K562 (cell line): ENCODE measurements around the gene TRIM65.

Experiments
- SIRT6 ChIP-seq: IDR thresholded peaks from one replicate; pipeline ENCODE4 v1.6.1; 2012; ENCODE audit warnings: low read depth, mild to moderate bottlenecking, control low read depth, inconsistent platforms, low read length, moderate library complexity
- ZNF274 ChIP-seq: IDR thresholded peaks from 2 replicates; pipeline ENCODE4 v1.6.1; 2011; ENCODE audit warnings: low read depth, mild to moderate bottlenecking, low read length, moderate library complexity, borderline replicate concordance
- TF ChIP-seq, protein P1 (sequence below): sonication (generic); formaldehyde crosslinking; IDR thresholded peaks from 2 replicates; pipeline ENCODE4 v1.8.1; 2023; ENCODE audit warnings: mild to moderate bottlenecking, missing genetic modification reagents, moderate library complexity
- TF ChIP-seq, protein P2 (sequence below), 3 experiments: IDR thresholded peaks in 2 of 3; conservative IDR thresholded peaks in 1 of 3; 2 replicates each; pipeline ENCODE4 v1.5.1; 2011 to 2012; ENCODE audit warnings: low read length in 3 of 3, mild to moderate bottlenecking in 3 of 3, control low read depth in 2 of 3, improper control_type of control experiment in 1 of 3, inconsistent platforms in 1 of 3, low read depth in 1 of 3, mixed read lengths in 1 of 3, moderate library complexity in 1 of 3; ENCODE audit not compliant: insufficient read depth in 2 of 3
- TF ChIP-seq, protein P3 (sequence below), 2 experiments: fragments of 450-650 bp; formaldehyde crosslinking in 1 of 2; IDR thresholded peaks; 2 replicates each; pipeline versions ENCODE4 v1.4.0 to v1.6.1; 2014 to 2020; ENCODE audit warnings: mild to moderate bottlenecking in 2 of 2, borderline replicate concordance in 1 of 2, low read depth in 1 of 2

DNA sequence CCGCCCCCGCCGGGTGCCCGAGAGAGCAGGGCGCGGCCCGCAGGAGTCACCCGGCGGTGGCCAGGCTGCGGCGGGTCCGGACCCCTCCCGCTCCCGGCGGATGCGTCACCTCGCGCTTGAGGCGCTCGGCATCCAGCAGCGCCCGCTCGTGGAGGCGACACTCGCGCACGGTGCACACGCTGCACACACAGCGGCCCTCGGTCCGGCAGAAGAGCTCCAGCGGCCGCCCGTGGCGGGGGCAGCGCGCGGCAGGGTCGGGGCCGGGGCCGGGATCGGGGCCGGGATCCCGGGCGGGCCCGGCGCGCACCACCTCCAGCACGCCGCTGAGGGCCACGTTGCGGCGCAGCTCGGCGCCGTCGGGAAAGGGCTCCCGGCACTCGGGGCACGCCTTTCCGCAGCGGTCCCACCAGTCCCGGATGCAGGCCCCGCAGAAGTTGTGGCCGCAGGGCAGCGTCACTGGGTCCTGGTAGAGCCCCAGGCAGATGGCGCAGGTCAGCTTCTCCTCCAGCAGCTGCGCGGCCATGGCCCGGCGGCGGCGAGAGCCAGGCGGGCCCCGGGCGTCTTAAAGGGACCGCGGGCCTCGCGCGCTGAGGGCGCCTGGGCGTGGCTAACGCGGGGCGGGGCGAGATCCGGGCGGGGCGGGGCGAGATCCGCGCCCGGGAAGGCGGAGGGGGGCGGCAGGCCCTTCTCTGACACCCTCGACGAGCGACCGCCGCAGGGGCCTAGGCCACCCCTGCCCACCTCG, at the start of gene TRIM65:
- TF ChIP-seq, protein P1, sequence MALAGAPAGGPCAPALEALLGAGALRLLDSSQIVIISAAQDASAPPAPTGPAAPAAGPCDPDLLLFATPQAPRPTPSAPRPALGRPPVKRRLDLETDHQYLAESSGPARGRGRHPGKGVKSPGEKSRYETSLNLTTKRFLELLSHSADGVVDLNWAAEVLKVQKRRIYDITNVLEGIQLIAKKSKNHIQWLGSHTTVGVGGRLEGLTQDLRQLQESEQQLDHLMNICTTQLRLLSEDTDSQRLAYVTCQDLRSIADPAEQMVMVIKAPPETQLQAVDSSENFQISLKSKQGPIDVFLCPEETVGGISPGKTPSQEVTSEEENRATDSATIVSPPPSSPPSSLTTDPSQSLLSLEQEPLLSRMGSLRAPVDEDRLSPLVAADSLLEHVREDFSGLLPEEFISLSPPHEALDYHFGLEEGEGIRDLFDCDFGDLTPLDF (CRISPR knock-in tag): peak; percentile 28; the same call in 1 of the 2 replicates
- TF ChIP-seq, protein P2, sequence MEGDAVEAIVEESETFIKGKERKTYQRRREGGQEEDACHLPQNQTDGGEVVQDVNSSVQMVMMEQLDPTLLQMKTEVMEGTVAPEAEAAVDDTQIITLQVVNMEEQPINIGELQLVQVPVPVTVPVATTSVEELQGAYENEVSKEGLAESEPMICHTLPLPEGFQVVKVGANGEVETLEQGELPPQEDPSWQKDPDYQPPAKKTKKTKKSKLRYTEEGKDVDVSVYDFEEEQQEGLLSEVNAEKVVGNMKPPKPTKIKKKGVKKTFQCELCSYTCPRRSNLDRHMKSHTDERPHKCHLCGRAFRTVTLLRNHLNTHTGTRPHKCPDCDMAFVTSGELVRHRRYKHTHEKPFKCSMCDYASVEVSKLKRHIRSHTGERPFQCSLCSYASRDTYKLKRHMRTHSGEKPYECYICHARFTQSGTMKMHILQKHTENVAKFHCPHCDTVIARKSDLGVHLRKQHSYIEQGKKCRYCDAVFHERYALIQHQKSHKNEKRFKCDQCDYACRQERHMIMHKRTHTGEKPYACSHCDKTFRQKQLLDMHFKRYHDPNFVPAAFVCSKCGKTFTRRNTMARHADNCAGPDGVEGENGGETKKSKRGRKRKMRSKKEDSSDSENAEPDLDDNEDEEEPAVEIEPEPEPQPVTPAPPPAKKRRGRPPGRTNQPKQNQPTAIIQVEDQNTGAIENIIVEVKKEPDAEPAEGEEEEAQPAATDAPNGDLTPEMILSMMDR (IDR thresholded peaks at IDR 0.05 in 2 of 3, conservative IDR thresholded peaks at IDR 0.05 in 1 of 3; ENCODE audit: insufficient read depth in 2 of 3, low read depth in 1 of 3, low read length in 3 of 3): peak; percentile 41 to 88 (median 69); a peak in 5 of 6 replicates
- TF ChIP-seq, protein P3, sequence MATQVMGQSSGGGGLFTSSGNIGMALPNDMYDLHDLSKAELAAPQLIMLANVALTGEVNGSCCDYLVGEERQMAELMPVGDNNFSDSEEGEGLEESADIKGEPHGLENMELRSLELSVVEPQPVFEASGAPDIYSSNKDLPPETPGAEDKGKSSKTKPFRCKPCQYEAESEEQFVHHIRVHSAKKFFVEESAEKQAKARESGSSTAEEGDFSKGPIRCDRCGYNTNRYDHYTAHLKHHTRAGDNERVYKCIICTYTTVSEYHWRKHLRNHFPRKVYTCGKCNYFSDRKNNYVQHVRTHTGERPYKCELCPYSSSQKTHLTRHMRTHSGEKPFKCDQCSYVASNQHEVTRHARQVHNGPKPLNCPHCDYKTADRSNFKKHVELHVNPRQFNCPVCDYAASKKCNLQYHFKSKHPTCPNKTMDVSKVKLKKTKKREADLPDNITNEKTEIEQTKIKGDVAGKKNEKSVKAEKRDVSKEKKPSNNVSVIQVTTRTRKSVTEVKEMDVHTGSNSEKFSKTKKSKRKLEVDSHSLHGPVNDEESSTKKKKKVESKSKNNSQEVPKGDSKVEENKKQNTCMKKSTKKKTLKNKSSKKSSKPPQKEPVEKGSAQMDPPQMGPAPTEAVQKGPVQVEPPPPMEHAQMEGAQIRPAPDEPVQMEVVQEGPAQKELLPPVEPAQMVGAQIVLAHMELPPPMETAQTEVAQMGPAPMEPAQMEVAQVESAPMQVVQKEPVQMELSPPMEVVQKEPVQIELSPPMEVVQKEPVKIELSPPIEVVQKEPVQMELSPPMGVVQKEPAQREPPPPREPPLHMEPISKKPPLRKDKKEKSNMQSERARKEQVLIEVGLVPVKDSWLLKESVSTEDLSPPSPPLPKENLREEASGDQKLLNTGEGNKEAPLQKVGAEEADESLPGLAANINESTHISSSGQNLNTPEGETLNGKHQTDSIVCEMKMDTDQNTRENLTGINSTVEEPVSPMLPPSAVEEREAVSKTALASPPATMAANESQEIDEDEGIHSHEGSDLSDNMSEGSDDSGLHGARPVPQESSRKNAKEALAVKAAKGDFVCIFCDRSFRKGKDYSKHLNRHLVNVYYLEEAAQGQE (IDR thresholded peaks at IDR 0.05; ENCODE audit: borderline replicate concordance): peak; percentile 89
- TF ChIP-seq, protein P3 (CRISPR knock-in tag; IDR thresholded peaks at IDR 0.05; ENCODE audit: low read depth): no peak
- no peak for TF ChIP-seq ZNF274
- TF ChIP-seq SIRT6: no peak
